Jurkat, Clone E6-1 (cell line): ENCODE data around the gene SYT15.
"Not testable (repeated sequence)": the region's sequence is repeated elsewhere in the genome, so short reads cannot be mapped to it uniquely, and the experiment has no call there.

Experiments
- DNase-seq: peaks from one replicate; pipeline ENCODE4 v3.0.0-alpha.2; 2011; ENCODE audit warnings: low read depth, low spot score
- H3K4me3 ChIP-seq: 2 replicates; pipeline ENCODE4 v1.5.1; 2011; ENCODE audit warnings: mild to moderate bottlenecking, low read length, control low read depth, moderate library complexity

Gene SYT15

GRCh38 chr10:46630816-46631215 is 51.9 kb downstream of the SYT15 start:
- not testable (repeated sequence) for H3K4me3 ChIP-seq, DNase-seq

GRCh38 chr10:46631683-46632082 is 52.8 kb downstream of the SYT15 start:
- not testable (repeated sequence) for DNase-seq

GRCh38 chr10:46634698-46635097 is 55.8 kb downstream of the SYT15 start:
- DNase-seq, H3K4me3 ChIP-seq: not testable (repeated sequence)

More at GRCh38 chr10:46631683-46632082, 52.8 kb downstream of the SYT15 start:
- not testable (repeated sequence) for H3K4me3 ChIP-seq

- DNase-seq, result not testable (repeated sequence)
Observed at GRCh38 chr10:46635364-46635959, 56.5 kb downstream of the SYT15 start.

GRCh38 chr10:46640005-46640404 is 61.1 kb downstream of the SYT15 start:
- DNase-seq, H3K4me3 ChIP-seq: not testable (repeated sequence)

More at GRCh38 chr10:46635364-46635959, 56.5 kb downstream of the SYT15 start:
- H3K4me3 ChIP-seq, result peak overlapping the region; percentile 9; the same call in 1 of the 2 replicates
